ENCODE data around the gene ITGA7. TPM values are rescaled to one million over a fixed set of nuclear protein-coding genes. Genes with fewer than 3 reads are reported as not detected.

Gene ITGA7
- total RNA-seq, 4 donors from 2014 or later: 118 to 192 (median 146) TPM

DNA sequence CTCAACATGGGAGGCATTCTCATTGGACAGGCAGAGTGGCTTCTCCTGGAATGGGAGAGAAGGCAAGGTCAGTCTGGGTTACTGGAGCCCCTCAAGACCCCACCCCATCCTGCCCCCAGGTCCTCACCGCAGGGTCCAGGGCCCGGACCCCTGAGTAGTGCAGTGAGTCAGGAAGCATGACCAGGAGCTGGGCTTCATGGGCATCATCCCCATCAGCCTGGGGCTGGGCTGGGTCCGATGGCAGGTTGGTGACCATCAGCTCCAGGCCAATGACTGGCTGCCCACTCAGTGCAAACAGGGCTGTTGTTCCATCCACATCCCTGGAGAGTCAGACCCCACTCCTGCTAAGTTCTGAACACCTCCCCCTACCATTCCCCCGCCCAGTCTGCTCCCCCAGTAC, 13.1 kb downstream of the ITGA7 start:
- peaks cover 0 to 87% (median 0%) of the 10 kb centered on the region in 3 donors for H3K36me3 ChIP-seq
- no peak overlapping the region for H3K4me3 ChIP-seq
- WGBS, 2 donors: 80 to 86% methylated on average over 3 to 4 of the region's 4 CpGs
- no peak for DNase-seq (ENCODE audit: low spot score in 2 of 2)
- H3K4me1 ChIP-seq: peaks cover 0 to 6% (median 0%) of the 10 kb centered on the region in 4 donors
- no peaks in the 10 kb centered on the region for H3K9me3 ChIP-seq
- no peak for TF ChIP-seq EP300 (IDR thresholded peaks at IDR 0.05)
- no peaks in the 10 kb centered on the region for H3K27me3 ChIP-seq
- no peak overlapping the region for H3K27ac ChIP-seq

DNA sequence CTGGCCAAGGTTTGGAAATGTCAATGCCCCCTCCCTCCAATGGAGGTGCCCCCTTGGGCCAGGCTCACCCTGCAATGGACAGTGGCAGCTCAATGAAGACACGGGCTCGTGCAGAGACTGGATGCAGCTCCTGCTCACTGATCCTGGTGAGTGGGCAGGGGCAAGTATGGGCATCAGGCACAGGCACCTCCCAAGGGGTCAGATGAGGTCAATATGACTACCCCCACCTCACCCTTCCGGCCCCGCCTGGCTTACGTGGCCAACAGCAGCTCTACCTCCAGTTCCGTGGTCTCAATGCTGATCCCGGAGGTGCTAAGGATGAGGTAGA, 13.6 kb downstream of the ITGA7 start:
- H3K4me1 ChIP-seq: peaks cover 0 to 1% (median 0%) of the 10 kb centered on the region in 4 donors
- WGBS, 2 donors: 87 to 90% methylated on average over 6 to 7 of the region's 7 CpGs
- peaks cover 0 to 82% (median 0%) of the 10 kb centered on the region in 3 donors for H3K36me3 ChIP-seq
- no peak overlapping the region for H3K27ac ChIP-seq
- no peaks in the 10 kb centered on the region for H3K9me3 ChIP-seq
- no peak for DNase-seq (ENCODE audit: low spot score in 2 of 2)
- no peaks in the 10 kb centered on the region for H3K27me3 ChIP-seq
- TF ChIP-seq EP300 (IDR thresholded peaks at IDR 0.05) (no peak), POLR2A (IDR thresholded peaks at IDR 0.05) (no peak)
- TF ChIP-seq, protein P1, sequence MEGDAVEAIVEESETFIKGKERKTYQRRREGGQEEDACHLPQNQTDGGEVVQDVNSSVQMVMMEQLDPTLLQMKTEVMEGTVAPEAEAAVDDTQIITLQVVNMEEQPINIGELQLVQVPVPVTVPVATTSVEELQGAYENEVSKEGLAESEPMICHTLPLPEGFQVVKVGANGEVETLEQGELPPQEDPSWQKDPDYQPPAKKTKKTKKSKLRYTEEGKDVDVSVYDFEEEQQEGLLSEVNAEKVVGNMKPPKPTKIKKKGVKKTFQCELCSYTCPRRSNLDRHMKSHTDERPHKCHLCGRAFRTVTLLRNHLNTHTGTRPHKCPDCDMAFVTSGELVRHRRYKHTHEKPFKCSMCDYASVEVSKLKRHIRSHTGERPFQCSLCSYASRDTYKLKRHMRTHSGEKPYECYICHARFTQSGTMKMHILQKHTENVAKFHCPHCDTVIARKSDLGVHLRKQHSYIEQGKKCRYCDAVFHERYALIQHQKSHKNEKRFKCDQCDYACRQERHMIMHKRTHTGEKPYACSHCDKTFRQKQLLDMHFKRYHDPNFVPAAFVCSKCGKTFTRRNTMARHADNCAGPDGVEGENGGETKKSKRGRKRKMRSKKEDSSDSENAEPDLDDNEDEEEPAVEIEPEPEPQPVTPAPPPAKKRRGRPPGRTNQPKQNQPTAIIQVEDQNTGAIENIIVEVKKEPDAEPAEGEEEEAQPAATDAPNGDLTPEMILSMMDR (IDR thresholded peaks at IDR 0.05): no peak
- no peak overlapping the region for H3K4me3 ChIP-seq

DNA sequence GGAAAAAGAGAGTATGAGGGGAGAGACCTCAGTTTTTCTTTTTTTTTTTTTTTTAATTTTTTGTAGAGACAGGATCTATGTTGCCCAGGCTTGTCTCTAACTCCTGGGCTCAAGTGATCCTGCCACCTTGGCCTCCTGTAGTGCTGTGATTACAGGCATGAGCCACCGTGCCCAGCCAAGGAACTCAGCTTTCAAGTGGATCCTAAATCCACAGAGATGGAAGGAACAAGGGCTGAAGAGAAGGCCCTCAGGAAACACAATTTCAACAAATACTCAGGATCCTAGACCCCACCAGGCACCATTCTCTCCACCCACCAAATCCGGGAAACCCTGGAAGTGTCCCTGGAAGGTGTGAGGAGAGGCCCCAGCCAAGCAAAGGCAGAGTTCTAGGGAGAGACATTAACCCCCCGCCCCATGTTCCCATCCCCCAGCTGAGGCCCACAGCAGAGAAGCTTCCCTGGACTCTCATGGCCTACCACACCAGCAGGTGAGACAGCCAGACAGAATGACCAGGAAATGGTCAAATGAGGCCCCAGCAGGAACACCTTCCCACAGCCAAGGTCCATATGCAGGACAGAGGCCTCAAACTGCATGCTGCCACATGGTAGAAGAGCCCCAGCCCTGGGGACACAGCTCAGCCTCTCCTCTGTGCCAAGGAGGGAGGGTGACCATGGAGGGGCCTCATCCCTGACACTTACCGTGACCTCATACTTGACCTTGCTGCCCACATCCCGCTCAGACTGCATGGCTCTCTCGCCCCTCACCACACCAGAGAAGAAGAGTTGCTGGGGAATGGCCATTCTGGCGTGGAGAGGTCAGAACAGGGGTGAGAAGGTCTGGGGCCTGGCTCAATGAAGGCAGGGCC, 14.1 kb downstream of the ITGA7 start:
- WGBS, 2 donors: 80 to 86% methylated on average over 7 of the region's 7 CpGs
- Histone ChIP-seq H3K9me3 (no peaks in the 10 kb centered on the region), H3K36me3 (peaks cover 0 to 81% (median 0%) of the 10 kb centered on the region in 3 donors), H3K27ac (no peak overlapping the region), H3K4me3 (no peak overlapping the region), H3K4me1 (no peaks in the 10 kb centered on the region), H3K27me3 (no peaks in the 10 kb centered on the region)
- no peak for DNase-seq (ENCODE audit: low spot score in 2 of 2)
- TF ChIP-seq EP300 (IDR thresholded peaks at IDR 0.05): no peak
- TF ChIP-seq POLR2A (IDR thresholded peaks at IDR 0.05): no peak
- TF ChIP-seq, protein P1 (IDR thresholded peaks at IDR 0.05): no peak

DNA sequence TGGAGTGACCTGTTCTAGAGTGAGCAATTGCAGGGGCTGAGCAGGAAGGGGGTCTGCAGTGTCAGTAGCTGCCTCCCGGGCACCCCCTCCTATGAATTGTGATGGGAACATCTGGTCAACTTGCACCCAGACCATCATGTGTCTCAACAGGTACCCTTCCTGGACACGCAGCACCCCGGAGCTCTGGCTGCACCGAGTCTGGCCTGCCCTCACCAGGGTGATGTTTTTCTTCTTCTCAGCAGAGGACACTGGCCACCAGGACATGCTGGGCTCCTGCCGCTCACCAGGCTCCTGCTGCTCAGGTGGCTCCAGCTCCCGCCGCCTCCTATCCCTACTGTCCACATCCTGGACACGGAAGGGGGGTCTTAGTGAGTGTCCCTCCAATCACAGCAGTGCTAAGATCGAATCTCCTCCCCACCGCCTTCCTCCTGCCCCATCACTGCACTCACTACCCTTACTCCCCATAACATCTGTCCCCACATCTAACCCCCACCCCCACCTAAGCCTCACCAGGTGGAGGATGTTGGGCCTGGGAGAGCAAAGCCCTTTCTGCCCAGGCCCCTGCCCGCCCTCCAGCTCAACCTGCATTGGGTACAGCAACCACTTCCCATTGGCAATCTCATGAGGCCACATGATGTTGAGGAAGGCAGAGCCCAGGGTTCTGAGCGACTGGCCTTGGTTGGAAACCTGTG, 14.9 kb downstream of the ITGA7 start:
- Histone ChIP-seq H3K4me3 (no peak overlapping the region), H3K36me3 (peaks cover 0 to 81% (median 0%) of the 10 kb centered on the region in 3 donors), H3K4me1 (no peaks in the 10 kb centered on the region), H3K9me3 (no peaks in the 10 kb centered on the region), H3K27ac (no peak overlapping the region), H3K27me3 (no peaks in the 10 kb centered on the region)
- TF ChIP-seq, protein P1 (IDR thresholded peaks at IDR 0.05): no peak
- no peak for TF ChIP-seq EP300 (IDR thresholded peaks at IDR 0.05)
- no peak for TF ChIP-seq POLR2A (IDR thresholded peaks at IDR 0.05)
- DNase-seq (ENCODE audit: low spot score in 2 of 2): no peak
- 94 to 97% methylated on average over 11 to 12 of the region's 12 CpGs for WGBS, 2 donors

DNA sequence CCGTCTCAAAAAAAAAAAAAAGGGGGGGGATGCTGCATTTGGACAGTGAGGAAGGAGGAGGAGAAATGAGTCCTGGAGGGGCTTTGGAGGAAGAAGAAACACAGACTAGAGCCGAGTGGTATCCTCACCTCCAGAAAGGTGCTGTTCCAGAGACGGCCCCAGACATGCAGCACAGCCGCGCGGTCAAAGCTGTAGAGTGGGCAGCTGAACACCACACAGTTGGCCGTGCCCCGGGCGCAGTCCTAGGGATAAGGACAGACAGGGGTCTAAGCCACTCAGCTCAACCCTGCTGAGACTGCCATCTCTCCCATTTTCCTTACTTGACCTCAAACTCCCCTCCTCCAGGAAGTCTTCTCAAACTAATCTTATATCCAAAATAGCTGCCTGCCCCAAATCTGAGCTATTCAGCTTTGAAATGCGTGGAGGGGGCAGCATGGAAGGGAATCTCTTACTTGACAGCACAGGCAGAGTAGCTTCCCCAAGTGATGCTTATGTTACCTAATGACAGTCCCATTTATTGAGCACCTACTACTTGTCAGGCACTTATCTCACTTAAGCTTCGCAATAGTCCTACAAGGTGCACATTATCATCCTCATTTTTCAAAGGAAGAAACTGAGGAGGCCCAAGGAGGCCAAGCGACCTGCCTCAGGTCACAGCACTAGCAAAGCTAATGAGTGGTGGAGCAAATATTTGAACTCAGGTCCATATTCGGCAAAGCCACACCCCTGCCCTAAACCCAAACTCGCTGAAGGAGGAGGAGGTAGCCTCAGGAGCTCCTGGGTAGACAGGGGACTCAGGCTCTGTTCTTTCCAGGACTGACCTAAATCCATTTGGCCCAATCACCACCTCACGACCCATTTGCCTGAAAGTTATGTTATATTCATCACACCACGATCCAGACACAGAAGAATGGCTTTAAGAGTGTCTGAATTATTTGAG, 18.7 kb downstream of the ITGA7 start:
- H3K27me3 ChIP-seq: no peaks in the 10 kb centered on the region
- no peak overlapping the region for H3K27ac ChIP-seq
- no peak for DNase-seq (ENCODE audit: low spot score in 2 of 2)
- TF ChIP-seq, protein P1 (IDR thresholded peaks at IDR 0.05): no peak
- 90 to 92% methylated on average over 16 of the region's 16 CpGs for WGBS, 2 donors
- H3K4me1 ChIP-seq: no peaks in the 10 kb centered on the region
- H3K4me3 ChIP-seq: no peak overlapping the region
- H3K36me3 ChIP-seq: peaks cover 0 to 74% (median 0%) of the 10 kb centered on the region in 3 donors
- H3K9me3 ChIP-seq: no peaks in the 10 kb centered on the region

Measured in tibial nerve (tissue), 4 donors.